ENCODE results near the gene ABCA5. TPM values are rescaled to one million over a fixed set of nuclear protein-coding genes. Genes with fewer than 3 reads are reported as not detected.

Gene ABCA5
- total and polyA plus RNA-seq, 9 of the 15 experiments (the other 6 are each of a cell fraction or from before 2014, with no cell fraction given) = 0.74 to 2.3 (median 1.4) TPM

GRCh38 chr17:69373069-69373468 is 46.1 kb upstream of the ABCA5 start (continued):
- TF ChIP-seq ZNF124 (CRISPR knock-in tag; IDR thresholded peaks at IDR 0.05) = no peak
- TF ChIP-seq KAT2B (IDR thresholded peaks at IDR 0.05; ENCODE audit: low read depth, low read length) = no peak
- TF ChIP-seq MAZ (CRISPR knock-in tag; conservative IDR thresholded peaks at IDR 0.05 in 1 of 2, IDR thresholded peaks at IDR 0.05 in 1 of 2) = no peak
- no peak for TF ChIP-seq BRF1 (IDR thresholded peaks at IDR 0.05; ENCODE audit: borderline replicate concordance, extremely low read depth, insufficient read length)
- TF ChIP-seq MTA3 (IDR thresholded peaks at IDR 0.05; ENCODE audit: borderline replicate concordance) = no peak
- TF ChIP-seq, protein P1, sequence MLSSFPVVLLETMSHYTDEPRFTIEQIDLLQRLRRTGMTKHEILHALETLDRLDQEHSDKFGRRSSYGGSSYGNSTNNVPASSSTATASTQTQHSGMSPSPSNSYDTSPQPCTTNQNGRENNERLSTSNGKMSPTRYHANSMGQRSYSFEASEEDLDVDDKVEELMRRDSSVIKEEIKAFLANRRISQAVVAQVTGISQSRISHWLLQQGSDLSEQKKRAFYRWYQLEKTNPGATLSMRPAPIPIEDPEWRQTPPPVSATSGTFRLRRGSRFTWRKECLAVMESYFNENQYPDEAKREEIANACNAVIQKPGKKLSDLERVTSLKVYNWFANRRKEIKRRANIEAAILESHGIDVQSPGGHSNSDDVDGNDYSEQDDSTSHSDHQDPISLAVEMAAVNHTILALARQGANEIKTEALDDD (IDR thresholded peaks at IDR 0.05) = no peak
- TF ChIP-seq ZKSCAN3 (CRISPR knock-in tag; IDR thresholded peaks at IDR 0.05) = no peak
- no peak for TF ChIP-seq KAT8 (IDR thresholded peaks at IDR 0.05; ENCODE audit: low read depth)

DNA sequence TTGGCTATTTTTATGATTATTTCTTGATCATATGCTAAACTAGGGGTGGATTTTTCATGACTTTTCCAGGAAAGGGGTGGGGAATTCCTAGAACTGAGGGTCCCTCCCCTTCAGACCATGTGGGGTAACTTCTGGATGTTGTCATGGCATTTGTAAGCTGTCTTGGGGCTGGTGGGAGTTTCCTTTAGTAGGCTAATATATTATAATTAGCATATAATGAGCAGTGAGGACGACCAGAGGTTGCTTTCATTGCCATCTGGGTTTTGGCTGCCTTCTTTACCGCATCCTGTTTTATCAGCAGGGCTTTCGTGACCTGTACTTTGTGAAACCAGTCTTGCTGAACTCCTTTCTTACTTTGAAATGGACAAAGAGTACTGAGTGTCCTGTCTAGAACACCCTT is 40.4 kb upstream of the ABCA5 start:
- in situ Hi-C loops (cut with MboI) = no loop called here

More for the DNA sequence above, 40.4 kb upstream of the ABCA5 start:
- FAIRE-seq (no peak), ATAC-seq (no peak), DNase-seq (ENCODE audit: extremely low read depth in 1 of 4, low spot score in 3 of 4) (peak in 1 of 4 experiments; percentile 13)
- H2AFZ ChIP-seq (ENCODE audit: low read depth, low read length) = no peak overlapping the region
- no peaks in the 10 kb centered on the region for H3K36me3 ChIP-seq (ENCODE audit: control insufficient read depth, insufficient read depth, low read length)
- ChIA-PET CTCF (ENCODE audit: low intra/inter-chr PET ratio) (no interaction called here), POLR2A (no interaction called here)
- no peaks in the 10 kb centered on the region for H3K9me1 ChIP-seq (ENCODE audit: control insufficient read depth, insufficient read depth, low read length)
- TF ChIP-seq RFX1 (IDR thresholded peaks at IDR 0.05) (peak; percentile 38; the same call in 1 of the 2 replicates), NCOR1 (IDR thresholded peaks at IDR 0.05) (no peak), STAT5A (IDR thresholded peaks at IDR 0.05; ENCODE audit: borderline replicate concordance, low read length) (peak; percentile 78), TCF7L2 (IDR thresholded peaks at IDR 0.05; ENCODE audit: low read depth, low read length) (no peak)
- H3K27me3 ChIP-seq (ENCODE audit: control insufficient read depth in 2 of 2, insufficient read depth in 2 of 2, low read length in 2 of 2) = no peaks in the 10 kb centered on the region
- intact Hi-C loops (cut with micrococcal nuclease) = no loop called here
- BruUV-seq (replicated peaks) = no TSS peak
- H3K27ac ChIP-seq (ENCODE audit: extremely low read depth, low read depth, low read length) = no peak overlapping the region
- no peaks in the 10 kb centered on the region for H3K4me1 ChIP-seq (replicated peaks in 1 of 2; ENCODE audit: control insufficient read depth in 2 of 2, insufficient read depth in 2 of 2, low read length in 2 of 2)
- 3% methylated on average over 3 of the region's 3 CpGs for WGBS (ENCODE audit: insufficient coverage, low coverage, missing lambda C conversion rate)
- H3K9me3 ChIP-seq (replicated peaks; ENCODE audit: control insufficient read depth, insufficient read depth, low read depth, low read length) = no peaks in the 10 kb centered on the region
- H3K4me3 ChIP-seq = no peak overlapping the region
- H3K79me2 ChIP-seq (ENCODE audit: control insufficient read depth, insufficient read depth, low read length) = no peaks in the 10 kb centered on the region
- H4K20me1 ChIP-seq (replicated peaks; ENCODE audit: control insufficient read depth, insufficient read depth, low read length) = no peaks in the 10 kb centered on the region
- no peak overlapping the region for H3K4me2 ChIP-seq (ENCODE audit: insufficient read depth, low read length)
- H3K9ac ChIP-seq (ENCODE audit: insufficient read depth in 1 of 2, low read depth in 2 of 2, low read length in 2 of 2) = no peak overlapping the region
